22Rv1 (cell line): ENCODE data around the gene BEST2.

Source experiments
- CTCF ChIP-seq: fragments of 450-650 bp; IDR thresholded peaks from 2 replicates; pipeline ENCODE4 v1.5.1; 2017; ENCODE audit warnings: mild to moderate bottlenecking
- ZFX ChIP-seq: fragments of 450-650 bp; IDR thresholded peaks from 2 replicates; pipeline ENCODE4 v1.6.1; 2017; ENCODE audit warnings: antibody characterized with exemption, borderline replicate concordance

GRCh38 chr19:12767666-12768065 is 16.1 kb downstream of the BEST2 start:
- TF ChIP-seq CTCF (no peak), ZFX (no peak)
